ENCODE data around the gene POLR2E. TPM values are rescaled to one million over a fixed set of nuclear protein-coding genes. Genes with fewer than 3 reads are reported as not detected.

The POLR2E gene
- total RNA-seq, 2 donors from 2014 or later = 24.9 to 78.1 TPM

DNA sequence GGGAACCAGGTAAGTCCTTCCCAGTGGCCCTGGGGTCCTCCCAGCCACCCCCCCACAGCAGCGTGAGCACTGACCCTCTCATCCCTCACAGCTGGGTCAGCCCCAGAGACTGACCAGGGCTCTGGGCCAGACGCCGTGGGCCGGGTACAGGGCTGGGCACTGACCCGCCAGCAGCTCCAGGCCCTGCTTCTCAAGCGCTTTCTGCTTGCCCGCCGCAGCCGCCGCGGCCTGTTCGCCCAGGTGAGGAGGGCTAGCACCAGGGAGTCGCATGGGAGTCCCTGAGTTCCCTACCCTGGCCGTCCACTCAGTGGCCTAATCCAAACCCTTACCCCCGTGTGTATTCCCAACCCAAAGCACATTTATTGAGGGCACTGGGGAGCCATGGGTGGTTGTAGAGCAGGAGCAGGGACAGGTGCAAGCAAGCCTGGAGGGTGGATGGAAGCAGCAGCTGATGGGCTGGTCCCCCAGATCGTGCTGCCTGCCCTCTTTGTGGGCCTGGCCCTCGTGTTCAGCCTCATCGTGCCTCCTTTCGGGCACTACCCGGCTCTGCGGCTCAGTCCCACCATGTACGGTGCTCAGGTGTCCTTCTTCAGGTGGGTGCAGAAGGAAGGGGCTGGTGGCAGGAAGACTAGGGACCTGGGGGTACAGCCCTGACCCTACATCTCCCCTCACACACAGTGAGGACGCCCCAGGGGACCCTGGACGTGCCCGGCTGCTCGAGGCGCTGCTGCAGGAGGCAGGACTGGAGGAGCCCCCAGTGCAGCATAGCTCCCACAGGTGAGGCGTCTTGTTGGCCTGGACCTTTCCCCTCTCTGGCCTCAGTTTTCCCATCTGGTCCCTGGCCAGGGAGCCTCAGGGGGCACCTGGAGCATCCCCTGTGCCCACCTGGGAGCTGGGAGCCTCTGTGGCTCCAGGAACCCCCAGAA, 40.8 kb downstream of the POLR2E start:
- TF ChIP-seq POLR2A (IDR thresholded peaks at IDR 0.05) = no peak
- TF ChIP-seq, protein P1, sequence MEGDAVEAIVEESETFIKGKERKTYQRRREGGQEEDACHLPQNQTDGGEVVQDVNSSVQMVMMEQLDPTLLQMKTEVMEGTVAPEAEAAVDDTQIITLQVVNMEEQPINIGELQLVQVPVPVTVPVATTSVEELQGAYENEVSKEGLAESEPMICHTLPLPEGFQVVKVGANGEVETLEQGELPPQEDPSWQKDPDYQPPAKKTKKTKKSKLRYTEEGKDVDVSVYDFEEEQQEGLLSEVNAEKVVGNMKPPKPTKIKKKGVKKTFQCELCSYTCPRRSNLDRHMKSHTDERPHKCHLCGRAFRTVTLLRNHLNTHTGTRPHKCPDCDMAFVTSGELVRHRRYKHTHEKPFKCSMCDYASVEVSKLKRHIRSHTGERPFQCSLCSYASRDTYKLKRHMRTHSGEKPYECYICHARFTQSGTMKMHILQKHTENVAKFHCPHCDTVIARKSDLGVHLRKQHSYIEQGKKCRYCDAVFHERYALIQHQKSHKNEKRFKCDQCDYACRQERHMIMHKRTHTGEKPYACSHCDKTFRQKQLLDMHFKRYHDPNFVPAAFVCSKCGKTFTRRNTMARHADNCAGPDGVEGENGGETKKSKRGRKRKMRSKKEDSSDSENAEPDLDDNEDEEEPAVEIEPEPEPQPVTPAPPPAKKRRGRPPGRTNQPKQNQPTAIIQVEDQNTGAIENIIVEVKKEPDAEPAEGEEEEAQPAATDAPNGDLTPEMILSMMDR (IDR thresholded peaks at IDR 0.05) = no peak
- ATAC-seq = peak; percentile 4
- H3K4me3 ChIP-seq = no peak overlapping the region
- no peaks in the 10 kb centered on the region for H3K4me1 ChIP-seq
- no peaks in the 10 kb centered on the region for H3K27me3 ChIP-seq
- intact Hi-C loops (cut with DNase I) = no loop called here
- no peak overlapping the region for H3K27ac ChIP-seq
- H3K9me3 ChIP-seq = no peaks in the 10 kb centered on the region
- 90 to 95% methylated on average over 7 to 28 of the region's 28 CpGs for WGBS, 2 donors
- DNase-seq = no peak
- H3K36me3 ChIP-seq (replicated peaks in 1 of 2; ENCODE audit: insufficient read depth in 1 of 2, low read depth in 2 of 2) = no peaks in the 10 kb centered on the region

DNA sequence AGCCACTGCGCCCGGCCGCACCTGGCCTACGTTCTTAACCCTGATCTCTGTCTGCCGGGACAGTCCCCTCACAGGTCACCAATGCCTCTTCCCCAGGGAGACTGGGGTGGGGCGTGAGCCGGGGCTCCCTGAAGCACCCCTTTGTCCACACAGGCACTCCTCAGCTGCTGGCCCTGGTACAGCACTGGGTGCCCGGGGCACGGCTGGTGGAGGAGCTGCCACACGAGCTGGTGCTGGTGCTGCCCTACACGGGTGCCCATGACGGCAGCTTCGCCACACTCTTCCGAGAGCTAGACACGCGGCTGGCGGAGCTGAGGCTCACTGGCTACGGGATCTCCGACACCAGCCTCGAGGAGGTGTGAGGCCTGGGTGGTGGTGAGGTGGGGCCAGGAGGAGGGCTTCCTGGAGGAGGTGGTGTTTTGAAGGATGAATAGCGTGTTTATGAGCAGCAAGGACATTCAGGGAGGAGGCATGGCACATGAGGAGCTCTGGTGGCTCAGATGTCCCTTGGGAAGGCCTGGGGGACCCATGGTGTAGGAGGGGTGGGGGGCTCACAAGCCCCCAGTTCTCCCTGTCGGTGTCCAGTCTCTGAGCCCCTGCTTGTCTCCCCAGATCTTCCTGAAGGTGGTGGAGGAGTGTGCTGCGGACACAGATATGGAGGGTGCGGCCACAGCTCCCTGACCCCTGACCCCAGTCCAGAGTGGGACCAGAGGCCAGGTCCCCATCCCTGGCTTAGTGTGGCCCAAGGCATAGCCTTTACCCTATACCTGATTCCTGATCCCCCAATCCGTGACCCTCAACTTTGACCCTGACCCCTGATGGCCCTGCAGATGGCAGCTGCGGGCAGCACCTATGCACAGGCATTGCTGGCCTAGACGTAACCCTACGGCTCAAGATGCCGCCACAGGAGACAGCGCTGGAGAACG, 41.7 kb downstream of the POLR2E start:
- no peak overlapping the region for H3K27ac ChIP-seq
- no peaks in the 10 kb centered on the region for H3K36me3 ChIP-seq (replicated peaks in 1 of 2; ENCODE audit: insufficient read depth in 1 of 2, low read depth in 2 of 2)
- intact Hi-C loops (cut with DNase I) = no loop called here
- no peak overlapping the region for H3K4me3 ChIP-seq
- 95% methylated on average over 23 to 31 of the region's 31 CpGs for WGBS, 2 donors
- ATAC-seq (no peak), DNase-seq (no peak)
- H3K9me3 ChIP-seq = no peaks in the 10 kb centered on the region
- H3K4me1 ChIP-seq = no peaks in the 10 kb centered on the region
- no peaks in the 10 kb centered on the region for H3K27me3 ChIP-seq
- no peak for TF ChIP-seq POLR2A (IDR thresholded peaks at IDR 0.05)
- TF ChIP-seq, protein P1 (IDR thresholded peaks at IDR 0.05) = no peak

DNA sequence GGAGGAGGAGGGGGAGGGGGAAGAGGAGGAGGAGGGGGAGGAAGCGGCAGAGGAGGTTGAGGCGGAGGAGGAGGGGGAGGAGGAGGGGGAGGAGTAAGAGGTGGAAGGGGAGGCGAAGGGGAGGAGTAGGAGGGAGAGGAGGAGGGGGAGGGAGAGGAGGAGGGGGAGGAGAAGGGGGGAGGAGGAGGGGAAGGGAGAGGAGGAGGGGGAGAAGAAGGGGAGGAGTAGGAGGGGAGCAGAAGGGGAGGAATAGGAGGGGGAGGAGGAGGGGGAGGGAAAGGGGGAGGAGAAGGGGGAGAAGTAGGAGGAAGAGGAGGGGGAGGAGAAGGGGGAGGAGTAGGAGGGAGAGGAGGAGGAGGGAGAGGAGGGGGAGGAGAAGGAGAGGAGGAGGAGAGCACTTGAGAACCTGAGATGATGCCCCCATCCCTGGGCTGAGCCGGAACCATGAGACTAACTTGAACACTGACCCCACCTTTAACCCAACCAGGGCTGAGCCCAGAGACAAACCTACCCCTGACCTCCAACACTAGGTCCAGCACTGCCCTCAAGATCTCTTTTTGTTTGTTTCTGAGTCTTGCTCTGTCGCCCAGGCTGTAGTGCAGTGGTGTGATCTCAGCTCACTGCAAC, 42.7 kb downstream of the POLR2E start:
- no peaks in the 10 kb centered on the region for H3K4me1 ChIP-seq
- no peak overlapping the region for H3K4me3 ChIP-seq
- intact Hi-C loops (cut with DNase I) = no loop called here
- WGBS, 2 donors = 88 to 97% methylated on average over 2 of the region's 5 CpGs
- H3K9me3 ChIP-seq = no peaks in the 10 kb centered on the region
- H3K27ac ChIP-seq = no peak overlapping the region
- H3K27me3 ChIP-seq = no peaks in the 10 kb centered on the region
- ATAC-seq = no peak
- H3K36me3 ChIP-seq (replicated peaks in 1 of 2; ENCODE audit: insufficient read depth in 1 of 2, low read depth in 2 of 2) = no peaks in the 10 kb centered on the region
- no peak for DNase-seq
- no peak for TF ChIP-seq POLR2A (IDR thresholded peaks at IDR 0.05)
- TF ChIP-seq, protein P1 (IDR thresholded peaks at IDR 0.05) = no peak

DNA sequence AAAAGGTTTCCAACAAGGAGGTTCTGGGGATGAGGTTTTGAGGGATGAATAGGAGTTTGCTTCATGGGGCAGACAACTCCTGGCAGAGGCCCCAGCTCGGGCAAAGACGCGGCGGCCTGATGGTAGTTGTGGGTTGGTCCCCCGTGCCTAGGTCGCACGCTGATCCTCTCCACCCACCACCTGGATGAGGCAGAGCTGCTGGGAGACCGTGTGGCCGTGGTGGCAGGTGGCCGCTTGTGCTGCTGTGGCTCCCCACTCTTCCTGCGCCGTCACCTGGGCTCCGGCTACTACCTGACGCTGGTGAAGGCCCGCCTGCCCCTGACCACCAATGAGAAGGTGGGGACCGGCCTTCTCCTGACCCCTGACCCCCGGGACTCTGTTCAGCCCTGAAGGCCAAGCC, 43.4 kb downstream of the POLR2E start:
- WGBS, 2 donors = 93% methylated on average over 17 of the region's 17 CpGs; no CpG with 5 or more reads in 1 of the 2 donors
- intact Hi-C loops (cut with DNase I) = no loop called here
- DNase-seq (no peak), ATAC-seq (no peak)
- Histone ChIP-seq H3K9me3 (no peaks in the 10 kb centered on the region), H3K27ac (no peak overlapping the region), H3K36me3 (replicated peaks in 1 of 2; ENCODE audit: insufficient read depth in 1 of 2, low read depth in 2 of 2) (no peaks in the 10 kb centered on the region), H3K4me3 (no peak overlapping the region), H3K27me3 (no peaks in the 10 kb centered on the region), H3K4me1 (no peaks in the 10 kb centered on the region)
- TF ChIP-seq, protein P1 (IDR thresholded peaks at IDR 0.05) = no peak
- no peak for TF ChIP-seq POLR2A (IDR thresholded peaks at IDR 0.05)

All from body of pancreas (tissue), 4 donors.